Osteoblast (primary cell): ENCODE results near the gene HYAL1. TPM values are rescaled to one million over a fixed set of nuclear protein-coding genes. Genes with fewer than 3 reads are reported as not detected.

Source experiments
- DNase-seq: peaks from one replicate; pipeline ENCODE4 v3.0.0; 2011; ENCODE audit warnings: low spot score, mixed read lengths; ENCODE audit not compliant: insufficient read length; ENCODE audit errors: missing footprints
- H2AFZ ChIP-seq: 2 replicates; pipeline ENCODE4 v1.6.0; 2011; ENCODE audit warnings: mild to moderate bottlenecking, low read length
- H3K27ac ChIP-seq: 2 replicates; pipeline ENCODE4 v1.5.1; 2011; ENCODE audit warnings: mild to moderate bottlenecking, low read depth, low read length, moderate library complexity
- H3K27me3 ChIP-seq: 2 replicates; pipeline ENCODE4 v1.6.0; 2012; ENCODE audit warnings: mild to moderate bottlenecking, control low read depth, inconsistent platforms, low read length, moderate library complexity; ENCODE audit not compliant: insufficient read depth
- H3K36me3 ChIP-seq: 2 replicates; pipeline ENCODE4 v1.5.1; 2011; ENCODE audit warnings: mild to moderate bottlenecking, low read length, control low read depth, moderate library complexity; ENCODE audit not compliant: insufficient read depth
- H3K4me1 ChIP-seq: 2 replicates; pipeline ENCODE4 v1.5.1; 2011; ENCODE audit warnings: mild to moderate bottlenecking, low read length, control low read depth, moderate library complexity; ENCODE audit not compliant: insufficient read depth
- H3K4me2 ChIP-seq: 2 replicates; pipeline ENCODE4 v1.6.0; 2011; ENCODE audit warnings: mild to moderate bottlenecking, low read length; ENCODE audit not compliant: insufficient read depth
- H3K4me3 ChIP-seq: fragments of 200-600 bp; sonication (generic); 3 replicates; pipeline ENCODE4 v1.5.1; 2012; ENCODE audit warnings: mild to moderate bottlenecking, low read length, inconsistent platforms; ENCODE audit not compliant: insufficient read depth
- H3K79me2 ChIP-seq: 2 replicates; pipeline ENCODE4 v1.6.0; 2012; ENCODE audit warnings: mild to moderate bottlenecking, low read length, control low read depth, inconsistent platforms; ENCODE audit not compliant: insufficient read depth
- H3K9me3 ChIP-seq: 2 replicates; pipeline ENCODE4 v1.5.1; 2011; ENCODE audit warnings: low read depth, low read length, control low read depth
- H4K20me1 ChIP-seq: 2 replicates; pipeline ENCODE4 v1.6.0; 2012; ENCODE audit warnings: mild to moderate bottlenecking, low read length, control low read depth; ENCODE audit not compliant: insufficient read depth
- total RNA-seq: library from RNA; depleted of rRNA; stranded (reverse); fragments of >200 nt; gene quantifications from 2 replicates; pipeline ENCODE4 v1.2.3, GENCODE V29; 2012
- TF ChIP-seq, protein P1 (sequence below): IDR thresholded peaks from 2 replicates; pipeline ENCODE4 v1.5.1; 2011; ENCODE audit warnings: mild to moderate bottlenecking, low read depth, low read length, moderate library complexity; ENCODE audit errors: extremely low read depth

HYAL1 gene
- total RNA-seq, 1 donor = under 0.01 TPM

DNA sequence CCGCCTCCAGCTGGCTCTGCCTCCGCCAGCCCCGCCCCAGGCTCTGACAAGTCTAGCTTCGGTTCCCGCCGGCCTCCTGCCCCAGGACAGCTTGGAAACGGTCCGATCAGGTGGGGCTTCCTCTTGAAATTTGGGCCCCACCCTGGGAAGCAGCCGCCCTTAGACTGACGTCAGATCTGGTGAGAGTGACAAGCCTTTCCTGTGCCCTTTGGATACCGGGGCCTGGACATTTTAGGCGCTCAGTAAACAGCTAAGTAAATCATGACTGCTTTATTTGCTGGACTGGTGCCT lies 3.8 kb downstream of the HYAL1 start:
- no peak for DNase-seq
- TF ChIP-seq, protein P1, sequence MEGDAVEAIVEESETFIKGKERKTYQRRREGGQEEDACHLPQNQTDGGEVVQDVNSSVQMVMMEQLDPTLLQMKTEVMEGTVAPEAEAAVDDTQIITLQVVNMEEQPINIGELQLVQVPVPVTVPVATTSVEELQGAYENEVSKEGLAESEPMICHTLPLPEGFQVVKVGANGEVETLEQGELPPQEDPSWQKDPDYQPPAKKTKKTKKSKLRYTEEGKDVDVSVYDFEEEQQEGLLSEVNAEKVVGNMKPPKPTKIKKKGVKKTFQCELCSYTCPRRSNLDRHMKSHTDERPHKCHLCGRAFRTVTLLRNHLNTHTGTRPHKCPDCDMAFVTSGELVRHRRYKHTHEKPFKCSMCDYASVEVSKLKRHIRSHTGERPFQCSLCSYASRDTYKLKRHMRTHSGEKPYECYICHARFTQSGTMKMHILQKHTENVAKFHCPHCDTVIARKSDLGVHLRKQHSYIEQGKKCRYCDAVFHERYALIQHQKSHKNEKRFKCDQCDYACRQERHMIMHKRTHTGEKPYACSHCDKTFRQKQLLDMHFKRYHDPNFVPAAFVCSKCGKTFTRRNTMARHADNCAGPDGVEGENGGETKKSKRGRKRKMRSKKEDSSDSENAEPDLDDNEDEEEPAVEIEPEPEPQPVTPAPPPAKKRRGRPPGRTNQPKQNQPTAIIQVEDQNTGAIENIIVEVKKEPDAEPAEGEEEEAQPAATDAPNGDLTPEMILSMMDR = no peak
- no peaks in the 10 kb centered on the region for H4K20me1 ChIP-seq

DNA sequence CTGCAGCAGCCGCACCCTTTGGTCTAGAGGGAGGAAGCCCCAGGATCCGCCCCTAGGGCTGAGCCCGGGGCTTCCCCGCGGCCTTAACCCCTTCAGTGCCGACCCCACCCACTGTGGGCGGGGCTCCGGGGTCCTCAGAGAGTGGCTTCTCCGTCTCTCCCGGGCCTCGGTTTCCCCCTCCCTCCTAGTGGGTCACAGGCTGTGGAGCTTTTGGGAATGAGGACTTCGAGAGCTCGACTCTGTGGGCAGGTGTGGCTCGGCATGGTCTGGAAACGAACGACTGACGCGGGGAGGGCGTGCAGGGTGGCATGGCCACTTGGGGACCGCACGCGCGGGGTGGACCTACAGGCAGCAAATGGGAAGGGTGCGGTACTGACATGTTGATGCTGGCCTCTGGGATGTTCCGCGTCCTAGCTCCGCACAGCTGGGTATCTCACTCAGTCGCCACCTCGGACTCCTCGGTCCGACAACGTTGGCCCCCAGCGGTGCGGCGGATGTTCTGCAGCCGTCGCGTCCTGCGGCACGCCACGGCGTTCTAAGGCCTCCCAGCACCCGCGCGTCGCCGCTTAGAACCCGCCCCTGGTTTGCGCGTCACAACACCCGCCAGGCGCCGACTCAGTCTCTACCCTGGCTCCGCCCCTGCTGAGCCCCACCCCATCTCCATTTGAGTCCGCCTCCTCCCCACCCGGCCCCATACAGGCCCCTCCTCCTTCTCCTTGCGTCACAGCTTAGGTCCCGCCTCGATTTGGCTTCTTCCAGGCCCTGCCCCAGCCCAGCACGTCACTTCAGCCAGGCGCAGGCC lies 4.3 kb downstream of the HYAL1 start, which contains the start of the genes HYAL3 and NAA80:
HYAL3 (minus strand) TSS at position 570 of the 802 bp plus-strand sequence. CDS start 3,803 bp downstream, outside the sequence.
NAA80 (minus strand) TSS at position 570 of the 802 bp plus-strand sequence. CDS start 1,942 bp downstream, outside the sequence.
- peak; percentile 100 for DNase-seq
- peak within 1 kb of the TSS; percentile 86 for H3K4me2 ChIP-seq
- peaks cover 21% of the 10 kb centered on the region for H3K4me1 ChIP-seq
- H3K27ac ChIP-seq = peak within 1 kb of the TSS; percentile 85
- no peaks in the 10 kb centered on the region for H3K27me3 ChIP-seq
- H2AFZ ChIP-seq = peak within 1 kb of the TSS; percentile 98
- peaks cover 12% of the 10 kb centered on the region for H3K79me2 ChIP-seq
- no peaks in the 10 kb centered on the region for H3K9me3 ChIP-seq
- H4K20me1 ChIP-seq = no peaks in the 10 kb centered on the region
- TF ChIP-seq, protein P1 = no peak
- H3K36me3 ChIP-seq = no peaks in the 10 kb centered on the region
- peak within 1 kb of the TSS; percentile 78 for H3K4me3 ChIP-seq

More for the DNA sequence above, 3.8 kb downstream of the HYAL1 start:
- Histone ChIP-seq H2AFZ (peak overlapping the region; percentile 85), H3K9me3 (no peaks in the 10 kb centered on the region), H3K36me3 (no peaks in the 10 kb centered on the region), H3K27ac (peak overlapping the region; percentile 85), H3K4me1 (peaks cover 21% of the 10 kb centered on the region), H3K27me3 (no peaks in the 10 kb centered on the region), H3K4me2 (peak overlapping the region; percentile 85), H3K79me2 (peaks cover 12% of the 10 kb centered on the region), H3K4me3 (peak overlapping the region; percentile 78)

DNA sequence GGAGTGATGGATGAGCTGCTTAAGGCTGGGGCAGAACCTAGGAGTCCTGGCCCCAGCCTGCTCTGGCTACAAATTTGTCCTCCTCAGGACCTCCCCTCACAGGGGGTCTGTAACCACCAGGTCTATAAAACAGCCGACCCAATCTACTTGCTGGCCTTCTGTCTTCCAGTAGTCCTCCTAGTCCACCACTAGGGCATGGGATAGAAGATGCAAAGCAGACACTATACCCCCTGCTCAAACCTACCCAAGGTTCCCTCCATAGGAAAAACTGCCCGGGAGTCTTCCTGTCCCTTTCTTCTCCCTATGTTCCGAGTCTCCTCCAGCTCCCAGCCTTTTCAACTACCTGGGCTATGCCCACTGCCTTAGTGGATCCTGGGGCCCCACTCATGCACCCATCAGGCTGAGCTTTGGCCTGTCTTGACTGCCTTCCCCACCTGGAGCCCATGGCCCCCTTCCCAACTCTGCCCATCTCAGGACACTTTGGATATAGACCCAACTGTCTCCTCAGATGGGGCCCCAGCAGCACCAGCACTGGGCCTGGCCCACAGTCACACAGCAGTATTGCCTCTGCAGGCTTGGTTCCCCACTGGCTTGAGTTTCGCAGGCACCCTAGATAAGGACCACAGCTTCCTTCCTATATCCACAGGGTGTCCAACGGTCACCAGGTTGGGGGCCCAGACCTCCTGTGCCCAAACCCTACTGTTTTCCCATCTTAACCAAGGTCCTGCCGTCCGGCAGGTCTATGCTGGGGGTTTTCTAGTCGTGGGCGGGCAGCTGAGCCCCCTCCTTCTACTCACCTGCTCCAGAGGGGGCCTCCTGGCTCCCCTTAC lies 5.3 kb downstream of the HYAL1 start:
- H3K4me2 ChIP-seq = peak overlapping the region; percentile 86
- no peak overlapping the region for H2AFZ ChIP-seq
- peaks cover 12% of the 10 kb centered on the region for H3K79me2 ChIP-seq
- no peaks in the 10 kb centered on the region for H3K9me3 ChIP-seq
- H4K20me1 ChIP-seq = no peaks in the 10 kb centered on the region
- peak overlapping the region; percentile 78 for H3K4me3 ChIP-seq
- no peaks in the 10 kb centered on the region for H3K36me3 ChIP-seq
- TF ChIP-seq, protein P1 = peak; percentile 32
- H3K27me3 ChIP-seq = no peaks in the 10 kb centered on the region
- H3K4me1 ChIP-seq = peaks cover 21% of the 10 kb centered on the region
- H3K27ac ChIP-seq = peak overlapping the region; percentile 54
- DNase-seq = peak; percentile 92

- Histone ChIP-seq H3K4me3 (no peak overlapping the region), H3K4me1 (peaks cover 26% of the 10 kb centered on the region), H3K27ac (no peak overlapping the region), H4K20me1 (no peaks in the 10 kb centered on the region), H3K36me3 (no peaks in the 10 kb centered on the region), H3K79me2 (peaks cover 12% of the 10 kb centered on the region), H3K9me3 (no peaks in the 10 kb centered on the region), H3K4me2 (no peak overlapping the region), H3K27me3 (no peaks in the 10 kb centered on the region), H2AFZ (no peak overlapping the region)
- DNase-seq = no peak
- TF ChIP-seq, protein P1 = no peak
Measured at GRCh38 chr3:50297384-50297775, 6.0 kb downstream of the HYAL1 start.
